HepG2 (cell line): ENCODE measurements around the gene EXOC7. TPM values are rescaled to one million over a fixed set of nuclear protein-coding genes. Genes with fewer than 3 reads are reported as not detected.
A peak's percentile ranks its signal among the peaks of the same experiment; 100 is the strongest.

Experiments
- AGO2 ChIP-seq: fragments of 200-400 bp; formaldehyde crosslinking; optimal IDR thresholded peaks from 2 replicates; pipeline ENCODE3; 2017; ENCODE audit warnings: mild to moderate bottlenecking, low read depth, low read length, moderate library complexity
- AHR ChIP-seq: IDR thresholded peaks from 2 replicates; pipeline ENCODE4 v1.6.1; 2018; ENCODE audit warnings: missing genetic modification reagents, missing compliant biosample characterization
- BRD4 ChIP-seq: sonication (generic); formaldehyde crosslinking; IDR thresholded peaks from 2 replicates; pipeline ENCODE4 v1.4.0; 2020; ENCODE audit warnings: missing genetic modification reagents
- ELF1 ChIP-seq: sonication (generic); formaldehyde crosslinking; IDR thresholded peaks from 2 replicates; pipeline ENCODE4 v1.4.0; 2020; ENCODE audit warnings: missing genetic modification reagents
- GATAD1 ChIP-seq: IDR thresholded peaks from 2 replicates; pipeline ENCODE4 v1.6.1; 2016; ENCODE audit warnings: missing genetic modification reagents, missing compliant biosample characterization
- HNRNPLL ChIP-seq: fragments of 200-400 bp; formaldehyde crosslinking; IDR thresholded peaks from 2 replicates; pipeline ENCODE4 v1.6.1; 2017; ENCODE audit warnings: mild to moderate bottlenecking, low read depth, low read length; ENCODE audit not compliant: poor library complexity, severe bottlenecking
- MXD4 ChIP-seq: IDR thresholded peaks from 2 replicates; pipeline ENCODE4 v1.6.1; 2016; ENCODE audit warnings: mild to moderate bottlenecking, missing biosample characterization, missing genetic modification reagents
- NR2F6 ChIP-seq, 2 experiments: IDR thresholded peaks; 2 replicates each; pipeline ENCODE4 v1.6.1; 2016; ENCODE audit warnings: antibody characterized with exemption in 1 of 2, mild to moderate bottlenecking in 1 of 2
- SETDB1 ChIP-seq: sonication (generic); formaldehyde crosslinking; IDR thresholded peaks from 2 replicates; pipeline ENCODE4 v1.5.1; 2020; ENCODE audit warnings: missing genetic modification reagents, mild to moderate bottlenecking, borderline replicate concordance
- ZBTB7A ChIP-seq: sonication (generic); formaldehyde crosslinking; IDR thresholded peaks from 2 replicates; pipeline ENCODE4 v1.8.0; 2022; ENCODE audit warnings: mild to moderate bottlenecking, missing genetic modification reagents
- ZFP37 ChIP-seq: sonication (generic); formaldehyde crosslinking; IDR thresholded peaks from 2 replicates; pipeline ENCODE4 v1.4.0; 2020; ENCODE audit warnings: missing genetic modification reagents, borderline replicate concordance
- ZNF180 ChIP-seq: sonication (generic); formaldehyde crosslinking; IDR thresholded peaks from 2 replicates; pipeline ENCODE4 v1.4.0; 2020; ENCODE audit warnings: low read depth, missing genetic modification reagents, borderline replicate concordance
- ZNF232 ChIP-seq: sonication (generic); formaldehyde crosslinking; IDR thresholded peaks from 2 replicates; pipeline ENCODE4 v1.4.0; 2020; ENCODE audit warnings: missing genetic modification reagents, borderline replicate concordance
- ZNF446 ChIP-seq: sonication (generic); formaldehyde crosslinking; IDR thresholded peaks from 2 replicates; pipeline ENCODE4 v1.5.0; 2020; ENCODE audit warnings: mild to moderate bottlenecking, missing genetic modification reagents
- ZNF496 ChIP-seq: sonication (generic); formaldehyde crosslinking; IDR thresholded peaks from 2 replicates; pipeline ENCODE4 v1.8.1; 2023; ENCODE audit warnings: mild to moderate bottlenecking, moderate library complexity, missing genetic modification reagents; ENCODE audit not compliant: insufficient replicate concordance
- ZNF569 ChIP-seq: sonication (generic); formaldehyde crosslinking; IDR thresholded peaks from 2 replicates; pipeline ENCODE4 v1.5.0; 2020; ENCODE audit warnings: mild to moderate bottlenecking, missing genetic modification reagents, moderate library complexity, borderline replicate concordance
- ZNF737 ChIP-seq: sonication (generic); formaldehyde crosslinking; IDR thresholded peaks from 2 replicates; pipeline ENCODE4 v1.5.0; 2020; ENCODE audit warnings: missing genetic modification reagents, mild to moderate bottlenecking, borderline replicate concordance
- ZNF747 ChIP-seq: sonication (generic); formaldehyde crosslinking; IDR thresholded peaks from 2 replicates; pipeline ENCODE4 v1.8.1; 2023; ENCODE audit warnings: missing genetic modification reagents, mild to moderate bottlenecking, borderline replicate concordance
- ZNF75D ChIP-seq: sonication (generic); formaldehyde crosslinking; IDR thresholded peaks from 2 replicates; pipeline ENCODE4 v1.8.1; 2023; ENCODE audit warnings: missing genetic modification reagents, mild to moderate bottlenecking, borderline replicate concordance
- polyA plus RNA-seq, 8 experiments: library from polyadenylated mRNA; depleted of rRNA in 3 of 8; stranded (reverse) in 7 of 8; unstranded in 1 of 8; fragments of >200 nt; fragmentation: Illumina TruSeq in 4 of 8; extraction: Trizol in 4 of 8; gene quantifications; 2 replicates each; pipeline versions ENCODE4 v1.2.1 to v1.2.3, GENCODE V29; 2011 to 2016; ENCODE audit warnings: low read depth in 4 of 8, missing spikeins in 1 of 8, mixed read lengths in 1 of 8; ENCODE audit not compliant: insufficient read depth in 1 of 8
- total RNA-seq, 5 experiments: library from RNA; depleted of rRNA; stranded (reverse); fragments of >200 nt; fragmentation: Illumina TruSeq; extraction: Trizol; gene quantifications; 2 replicates each; pipeline ENCODE4 v1.2.3, GENCODE V29; 2016; ENCODE audit warnings: low read depth in 1 of 5
- TF ChIP-seq, protein P1 (sequence below): sonication (generic); formaldehyde crosslinking; IDR thresholded peaks from 2 replicates; pipeline ENCODE4 v1.8.1; 2023; ENCODE audit warnings: mild to moderate bottlenecking, missing genetic modification reagents
- TF ChIP-seq, protein P2 (sequence below): sonication (generic); formaldehyde crosslinking; IDR thresholded peaks from 2 replicates; pipeline ENCODE4 v1.4.0; 2020; ENCODE audit warnings: mild to moderate bottlenecking, missing genetic modification reagents, borderline replicate concordance
- TF ChIP-seq, protein P3 (sequence below): IDR thresholded peaks from 2 replicates; pipeline ENCODE4 v1.6.1; 2012; ENCODE audit warnings: inconsistent platforms
- TF ChIP-seq, protein P4 (sequence below): sonication (generic); formaldehyde crosslinking; IDR thresholded peaks from 2 replicates; pipeline ENCODE4 v1.5.0; 2020; ENCODE audit warnings: mild to moderate bottlenecking, missing genetic modification reagents

EXOC7 gene
- total and polyA plus RNA-seq, 2 of the 13 experiments (the other 11 are each of a cell fraction or from before 2014, with no cell fraction given) = 86.9 to 116 TPM

DNA sequence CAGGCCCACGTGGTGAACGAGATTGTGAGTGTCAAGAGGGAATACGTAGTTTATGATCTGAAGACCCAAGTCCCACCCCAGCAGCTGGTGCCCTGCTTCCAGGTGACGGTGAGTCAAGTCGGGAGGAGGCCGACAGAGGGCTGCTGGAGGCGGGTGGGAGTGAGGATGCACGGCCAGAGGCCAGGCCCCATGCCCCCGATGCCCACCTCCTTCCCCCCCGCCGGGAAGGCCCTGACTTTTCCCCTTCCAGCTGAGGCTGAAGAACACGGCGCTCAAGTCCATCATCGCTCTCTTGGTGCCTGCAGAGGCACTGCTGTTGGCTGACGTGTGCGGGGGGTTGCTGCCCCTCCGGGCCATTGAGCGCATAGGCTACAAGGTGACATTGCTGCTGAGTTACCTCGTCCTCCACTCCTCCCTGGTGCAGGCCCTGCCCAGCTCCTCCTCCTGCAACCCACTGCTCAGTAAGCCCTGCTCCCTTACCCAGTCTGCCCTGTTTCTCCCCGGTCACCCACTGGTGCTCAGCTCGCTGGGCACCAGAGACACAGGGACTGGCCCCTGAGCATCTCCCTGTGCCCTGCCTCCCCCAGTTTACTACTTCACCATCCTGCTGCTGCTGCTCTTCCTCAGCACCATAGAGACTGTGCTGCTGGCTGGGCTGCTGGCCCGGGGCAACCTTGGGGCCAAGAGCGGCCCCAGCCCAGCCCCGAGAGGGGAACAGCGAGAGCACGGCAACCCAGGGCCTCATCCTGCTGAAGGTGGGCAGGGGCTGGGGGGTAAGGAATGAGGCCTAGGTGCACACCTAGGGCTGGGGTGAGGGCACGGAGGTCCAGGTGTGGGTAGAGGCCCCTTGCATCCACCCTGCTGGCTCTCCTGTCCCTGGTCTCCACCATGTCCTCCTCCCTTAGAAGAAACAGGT lies 22.0 kb downstream of the EXOC7 start (continued):
- TF ChIP-seq ZNF75D (CRISPR knock-in tag) (no peak), GATAD1 (CRISPR knock-in tag) (no peak), ZFP37 (CRISPR knock-in tag) (no peak), ZNF232 (CRISPR knock-in tag) (no peak), ELF1 (CRISPR knock-in tag) (no peak), ZNF747 (no peak), AGO2 (peak; percentile 94), ZNF496 (no peak), ZNF180 (CRISPR knock-in tag) (no peak), NR2F6 (IDR thresholded peaks at IDR 0.05) (no peak), NR2F6 (CRISPR knock-in tag; IDR thresholded peaks at IDR 0.05) (no peak), HNRNPLL (no peak), ZBTB7A (CRISPR knock-in tag) (no peak), ZNF569 (CRISPR knock-in tag) (no peak), AHR (CRISPR knock-in tag) (no peak), ZNF737 (no peak), BRD4 (no peak), ZNF446 (no peak), MXD4 (CRISPR knock-in tag) (no peak), SETDB1 (CRISPR knock-in tag) (no peak)
- TF ChIP-seq, protein P1, sequence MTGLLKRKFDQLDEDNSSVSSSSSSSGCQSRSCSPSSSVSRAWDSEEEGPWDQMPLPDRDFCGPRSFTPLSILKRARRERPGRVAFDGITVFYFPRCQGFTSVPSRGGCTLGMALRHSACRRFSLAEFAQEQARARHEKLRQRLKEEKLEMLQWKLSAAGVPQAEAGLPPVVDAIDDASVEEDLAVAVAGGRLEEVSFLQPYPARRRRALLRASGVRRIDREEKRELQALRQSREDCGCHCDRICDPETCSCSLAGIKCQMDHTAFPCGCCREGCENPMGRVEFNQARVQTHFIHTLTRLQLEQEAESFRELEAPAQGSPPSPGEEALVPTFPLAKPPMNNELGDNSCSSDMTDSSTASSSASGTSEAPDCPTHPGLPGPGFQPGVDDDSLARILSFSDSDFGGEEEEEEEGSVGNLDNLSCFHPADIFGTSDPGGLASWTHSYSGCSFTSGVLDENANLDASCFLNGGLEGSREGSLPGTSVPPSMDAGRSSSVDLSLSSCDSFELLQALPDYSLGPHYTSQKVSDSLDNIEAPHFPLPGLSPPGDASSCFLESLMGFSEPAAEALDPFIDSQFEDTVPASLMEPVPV (CRISPR knock-in tag) = peak; percentile 23; the same call in 1 of the 2 replicates
- TF ChIP-seq, protein P2, sequence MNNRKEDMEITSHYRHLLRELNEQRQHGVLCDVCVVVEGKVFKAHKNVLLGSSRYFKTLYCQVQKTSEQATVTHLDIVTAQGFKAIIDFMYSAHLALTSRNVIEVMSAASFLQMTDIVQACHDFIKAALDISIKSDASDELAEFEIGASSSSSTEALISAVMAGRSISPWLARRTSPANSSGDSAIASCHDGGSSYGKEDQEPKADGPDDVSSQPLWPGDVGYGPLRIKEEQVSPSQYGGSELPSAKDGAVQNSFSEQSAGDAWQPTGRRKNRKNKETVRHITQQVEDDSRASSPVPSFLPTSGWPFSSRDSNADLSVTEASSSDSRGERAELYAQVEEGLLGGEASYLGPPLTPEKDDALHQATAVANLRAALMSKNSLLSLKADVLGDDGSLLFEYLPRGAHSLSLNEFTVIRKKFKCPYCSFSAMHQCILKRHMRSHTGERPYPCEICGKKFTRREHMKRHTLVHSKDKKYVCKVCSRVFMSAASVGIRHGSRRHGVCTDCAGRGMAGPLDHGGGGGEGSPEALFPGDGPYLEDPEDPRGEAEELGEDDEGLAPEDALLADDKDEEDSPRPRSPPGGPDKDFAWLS = no peak
- TF ChIP-seq, protein P3, sequence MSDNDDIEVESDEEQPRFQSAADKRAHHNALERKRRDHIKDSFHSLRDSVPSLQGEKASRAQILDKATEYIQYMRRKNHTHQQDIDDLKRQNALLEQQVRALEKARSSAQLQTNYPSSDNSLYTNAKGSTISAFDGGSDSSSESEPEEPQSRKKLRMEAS = no peak
- TF ChIP-seq, protein P4, sequence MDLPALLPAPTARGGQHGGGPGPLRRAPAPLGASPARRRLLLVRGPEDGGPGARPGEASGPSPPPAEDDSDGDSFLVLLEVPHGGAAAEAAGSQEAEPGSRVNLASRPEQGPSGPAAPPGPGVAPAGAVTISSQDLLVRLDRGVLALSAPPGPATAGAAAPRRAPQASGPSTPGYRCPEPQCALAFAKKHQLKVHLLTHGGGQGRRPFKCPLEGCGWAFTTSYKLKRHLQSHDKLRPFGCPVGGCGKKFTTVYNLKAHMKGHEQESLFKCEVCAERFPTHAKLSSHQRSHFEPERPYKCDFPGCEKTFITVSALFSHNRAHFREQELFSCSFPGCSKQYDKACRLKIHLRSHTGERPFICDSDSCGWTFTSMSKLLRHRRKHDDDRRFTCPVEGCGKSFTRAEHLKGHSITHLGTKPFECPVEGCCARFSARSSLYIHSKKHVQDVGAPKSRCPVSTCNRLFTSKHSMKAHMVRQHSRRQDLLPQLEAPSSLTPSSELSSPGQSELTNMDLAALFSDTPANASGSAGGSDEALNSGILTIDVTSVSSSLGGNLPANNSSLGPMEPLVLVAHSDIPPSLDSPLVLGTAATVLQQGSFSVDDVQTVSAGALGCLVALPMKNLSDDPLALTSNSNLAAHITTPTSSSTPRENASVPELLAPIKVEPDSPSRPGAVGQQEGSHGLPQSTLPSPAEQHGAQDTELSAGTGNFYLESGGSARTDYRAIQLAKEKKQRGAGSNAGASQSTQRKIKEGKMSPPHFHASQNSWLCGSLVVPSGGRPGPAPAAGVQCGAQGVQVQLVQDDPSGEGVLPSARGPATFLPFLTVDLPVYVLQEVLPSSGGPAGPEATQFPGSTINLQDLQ (CRISPR knock-in tag) = no peak
